ENCODE data around the gene SVIL.
"Not testable (repeated sequence)": the region's sequence is repeated elsewhere in the genome, so short reads cannot be mapped to it uniquely, and the experiment has no call there.

The SVIL gene

DNA sequence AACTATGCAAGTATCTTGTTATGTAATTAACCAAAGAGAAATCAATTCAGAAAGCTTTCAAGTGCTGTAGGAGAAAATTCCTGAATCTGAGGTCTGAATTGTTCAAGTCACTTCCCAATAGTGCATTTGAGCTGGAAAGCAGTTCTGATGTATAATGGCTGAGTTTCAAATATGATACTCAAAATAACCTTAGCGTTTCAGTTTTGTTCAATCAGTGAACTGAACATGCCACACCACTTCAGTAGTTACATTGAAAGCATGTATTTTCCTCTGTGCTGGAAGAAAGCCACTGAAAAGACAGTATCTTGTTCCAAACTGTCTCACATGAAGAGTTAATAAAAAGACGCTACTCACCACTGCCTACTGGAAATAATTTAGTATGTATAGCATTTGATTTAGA is 64.5 kb downstream of the SVIL start:
- not testable (repeated sequence) for DNase-seq

DNA sequence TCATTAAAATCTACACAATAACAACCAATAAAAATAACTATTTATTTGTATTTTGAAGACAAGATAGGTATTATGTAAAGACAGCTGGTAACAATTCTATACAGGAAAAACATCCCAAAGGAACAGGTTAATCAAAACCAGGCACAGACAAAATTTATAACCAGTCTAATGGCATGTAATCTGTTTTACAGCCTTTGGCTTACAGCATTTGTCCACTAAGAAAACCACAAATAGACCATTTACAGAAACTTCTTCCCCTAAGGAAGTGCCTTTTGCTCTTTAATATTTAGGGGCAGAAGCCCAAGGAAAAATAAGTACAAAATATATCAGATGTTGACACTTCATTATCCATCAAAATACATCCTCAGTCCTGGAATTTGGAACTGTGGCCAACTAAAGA is 65.0 kb downstream of the SVIL start:
- DNase-seq: no peak

DNA sequence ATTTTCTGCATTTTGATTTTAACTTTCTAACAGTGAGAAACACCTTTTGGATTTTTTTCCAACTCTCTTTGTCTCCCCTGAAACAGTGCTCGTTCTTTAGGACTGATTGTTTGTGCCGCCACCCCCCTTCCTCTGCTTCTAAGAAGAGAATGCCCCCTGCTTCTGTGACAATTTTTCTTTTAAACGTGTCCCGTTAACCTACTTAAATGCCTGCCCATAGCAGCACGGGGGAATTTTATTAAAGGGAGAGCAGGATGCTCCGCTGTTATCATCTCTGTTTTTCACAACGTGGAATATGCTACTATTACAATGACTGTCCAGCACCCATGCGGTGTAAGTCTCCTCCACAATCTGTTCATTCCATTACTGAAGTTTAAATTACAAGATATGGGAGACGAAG is 67.8 kb downstream of the SVIL start:
- no peak for DNase-seq

DNA sequence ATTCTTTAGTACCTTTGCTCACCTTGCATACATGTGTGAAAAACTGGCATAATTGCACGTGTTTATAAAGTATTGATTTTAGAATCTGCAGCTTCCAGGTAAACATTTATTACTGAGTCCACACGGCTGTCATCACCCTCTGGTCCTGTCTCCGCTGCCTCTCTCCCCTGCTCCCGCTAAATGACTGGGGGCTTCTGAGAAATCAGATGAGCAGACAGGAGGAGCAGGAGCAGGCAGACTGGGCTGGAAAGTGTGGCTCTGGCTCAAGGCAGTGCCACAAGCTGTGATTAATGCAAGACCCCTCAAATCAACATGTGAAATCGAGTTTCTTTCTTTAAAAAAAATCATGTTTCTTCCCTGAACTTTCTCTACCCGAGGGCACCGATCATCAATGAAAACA is 68.6 kb downstream of the SVIL start:
- not testable (repeated sequence) for DNase-seq

DNA sequence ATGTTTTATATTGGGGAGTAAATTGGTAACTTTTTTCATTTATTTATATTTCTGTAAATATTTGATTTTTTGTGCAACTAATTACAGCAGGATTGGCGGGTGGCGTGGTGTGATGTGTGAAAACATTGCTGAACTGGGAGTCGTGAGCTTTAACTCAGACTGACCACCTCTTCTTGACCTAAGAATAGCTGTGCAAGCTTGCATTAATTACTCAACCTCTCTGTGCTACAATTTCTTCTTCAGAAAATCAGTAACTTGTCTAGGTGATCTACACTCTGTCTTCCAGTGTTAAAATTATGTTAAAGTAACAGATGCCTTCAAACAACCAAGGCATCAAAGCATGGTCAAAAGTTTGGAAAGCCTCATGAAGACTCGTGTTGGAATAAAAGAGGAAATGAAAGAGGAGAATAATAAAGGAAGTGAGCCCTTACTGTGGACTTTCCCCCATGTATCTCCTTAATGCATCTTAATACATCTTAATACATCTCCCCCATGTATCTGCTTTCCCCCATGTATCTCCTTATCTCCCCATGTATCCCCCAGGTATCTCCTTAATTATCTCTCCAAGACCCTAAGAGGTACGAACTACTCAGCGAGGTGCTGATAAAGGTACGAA is 71.2 kb downstream of the SVIL start:
- DNase-seq: no peak

DNA sequence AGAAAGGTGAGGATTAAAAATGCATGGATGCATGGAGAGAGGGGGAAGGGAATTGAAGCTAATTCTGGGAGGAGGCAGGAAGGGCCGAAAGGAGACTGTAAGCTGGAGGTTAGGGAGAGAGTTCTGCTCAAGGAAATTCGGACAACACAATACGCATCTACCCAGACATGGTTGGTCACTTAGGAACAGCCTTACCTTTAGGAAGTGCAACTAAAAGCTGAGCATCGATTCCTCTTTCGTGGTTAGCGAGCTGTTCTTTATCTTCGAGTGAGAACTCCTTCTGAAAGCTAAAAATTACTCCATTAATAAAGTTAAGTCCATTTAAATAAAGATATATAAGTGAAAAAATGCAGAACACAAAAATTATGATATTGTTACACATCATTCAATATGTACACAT is 71.8 kb downstream of the SVIL start:
- not testable (repeated sequence) for DNase-seq

DNA sequence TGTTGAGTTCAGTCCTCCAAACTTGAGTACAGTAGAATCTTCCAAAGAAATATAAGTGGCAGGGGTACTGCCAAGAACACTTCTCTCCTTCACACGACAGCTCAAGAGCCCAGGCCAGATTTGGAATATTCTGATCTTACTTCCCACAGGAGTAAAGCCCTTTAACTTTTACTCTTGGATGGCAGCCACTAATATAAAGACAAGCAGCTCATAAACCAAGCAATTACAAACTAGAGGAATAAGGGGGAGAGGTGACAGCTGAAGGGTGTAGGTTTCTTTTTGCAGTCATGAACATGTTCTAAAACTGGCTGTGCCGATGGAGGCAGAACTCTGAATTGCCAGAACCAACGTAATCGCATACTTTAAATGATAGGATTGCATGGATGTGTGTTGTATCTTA is 74.8 kb downstream of the SVIL start:
- no peak for DNase-seq

DNA sequence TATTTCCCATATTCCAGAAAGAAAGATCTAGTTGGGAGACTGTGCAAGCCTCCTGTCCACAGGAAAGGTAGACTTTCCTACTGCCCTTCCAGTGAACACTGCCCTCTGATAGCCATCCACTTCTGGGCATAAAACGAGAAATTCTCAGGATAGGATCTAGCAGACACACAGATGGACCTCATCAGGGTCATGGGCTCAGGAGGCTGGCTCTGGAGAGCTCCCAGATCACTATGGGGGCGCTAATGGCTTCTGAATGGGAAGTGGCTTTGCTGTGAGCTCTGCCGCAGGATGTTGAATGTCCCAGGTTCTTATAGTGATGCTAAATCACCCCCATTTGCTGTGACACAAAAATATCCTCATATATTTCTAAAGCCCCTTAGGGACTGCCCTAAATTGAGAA is 77.1 kb downstream of the SVIL start:
- no peak for DNase-seq

DNA sequence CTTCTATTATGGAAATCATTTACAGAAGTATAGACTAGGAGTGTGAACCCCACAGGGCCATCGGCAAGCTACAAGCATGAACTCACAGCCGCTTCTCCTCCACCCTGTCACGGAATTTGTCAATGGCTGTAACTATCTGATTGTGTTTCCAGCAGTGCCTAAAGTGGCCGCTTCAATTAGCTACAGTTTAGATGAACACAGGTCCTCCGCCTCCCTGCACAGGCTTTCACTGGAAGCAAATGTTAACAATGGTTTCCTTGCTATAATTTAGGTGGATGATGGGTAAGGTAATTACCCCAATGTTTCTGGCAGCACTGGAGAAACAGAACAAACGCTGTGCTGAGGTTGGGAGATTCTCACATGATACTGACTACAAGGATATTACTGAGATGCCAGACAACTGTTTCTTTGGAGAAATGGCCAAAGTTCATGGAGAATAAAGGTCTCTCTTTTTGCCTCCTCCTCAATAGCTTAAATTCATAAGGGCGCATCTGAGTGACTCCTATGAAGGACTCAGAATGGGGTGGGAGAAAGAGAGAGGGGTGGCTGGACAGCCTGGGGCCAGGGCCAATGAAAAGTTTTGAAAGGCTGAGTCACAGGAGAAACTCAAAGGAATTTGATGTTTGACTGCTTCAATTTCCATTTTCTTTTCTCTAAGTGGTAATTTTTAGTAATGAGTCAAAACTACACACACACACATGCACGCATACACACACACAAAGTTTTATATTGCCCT is 78.9 kb downstream of the SVIL start:
- no peak for DNase-seq

DNA sequence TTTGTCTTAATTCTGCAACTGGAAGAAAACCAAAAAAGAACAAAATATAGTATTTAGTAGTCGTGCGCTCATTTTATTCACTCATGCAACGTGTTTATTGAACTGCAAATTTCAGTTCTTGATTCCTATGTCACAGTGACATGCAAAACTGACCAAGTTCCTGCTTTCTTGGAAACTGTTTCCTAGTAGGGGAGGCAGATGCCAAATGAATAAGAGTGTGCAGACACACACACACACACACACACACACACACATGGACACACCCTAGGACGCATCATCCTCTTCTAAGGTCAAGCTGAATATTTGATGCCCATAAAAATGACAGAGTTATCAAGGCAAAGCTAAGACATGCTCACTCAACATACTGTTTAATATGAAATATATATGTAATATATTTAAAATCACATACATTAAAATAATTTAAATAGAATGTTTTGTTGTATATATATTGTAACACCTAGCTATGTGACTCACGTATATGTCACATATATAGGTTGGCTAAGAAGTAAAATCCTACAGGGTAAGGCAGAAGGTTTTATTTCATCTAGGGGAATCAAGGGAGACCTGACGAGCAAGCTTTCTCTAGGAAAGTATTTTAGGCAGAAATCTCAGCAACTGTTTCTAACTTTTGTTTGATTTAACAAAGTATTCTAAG is 79.6 kb downstream of the SVIL start:
- DNase-seq: no peak

DNA sequence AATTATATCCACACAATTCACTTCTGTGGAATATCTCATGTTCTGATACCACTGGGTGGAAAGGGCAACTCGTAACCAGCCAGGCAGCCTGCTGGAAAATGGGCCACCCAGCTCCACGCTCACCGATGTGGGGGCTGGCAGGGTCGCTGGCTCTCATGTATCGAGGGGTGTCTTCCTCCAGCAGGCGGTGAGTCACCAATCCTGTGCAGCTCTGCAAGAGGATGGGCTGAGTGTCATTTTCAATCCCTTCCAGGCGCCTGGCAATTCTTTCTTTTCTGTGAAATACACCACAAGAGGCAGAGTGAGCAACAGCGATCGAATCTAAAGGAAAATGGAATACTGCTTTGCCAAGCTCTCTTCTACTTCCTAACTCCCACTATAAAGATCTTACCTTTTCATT is 80.1 kb downstream of the SVIL start:
- no peak for DNase-seq

DNA sequence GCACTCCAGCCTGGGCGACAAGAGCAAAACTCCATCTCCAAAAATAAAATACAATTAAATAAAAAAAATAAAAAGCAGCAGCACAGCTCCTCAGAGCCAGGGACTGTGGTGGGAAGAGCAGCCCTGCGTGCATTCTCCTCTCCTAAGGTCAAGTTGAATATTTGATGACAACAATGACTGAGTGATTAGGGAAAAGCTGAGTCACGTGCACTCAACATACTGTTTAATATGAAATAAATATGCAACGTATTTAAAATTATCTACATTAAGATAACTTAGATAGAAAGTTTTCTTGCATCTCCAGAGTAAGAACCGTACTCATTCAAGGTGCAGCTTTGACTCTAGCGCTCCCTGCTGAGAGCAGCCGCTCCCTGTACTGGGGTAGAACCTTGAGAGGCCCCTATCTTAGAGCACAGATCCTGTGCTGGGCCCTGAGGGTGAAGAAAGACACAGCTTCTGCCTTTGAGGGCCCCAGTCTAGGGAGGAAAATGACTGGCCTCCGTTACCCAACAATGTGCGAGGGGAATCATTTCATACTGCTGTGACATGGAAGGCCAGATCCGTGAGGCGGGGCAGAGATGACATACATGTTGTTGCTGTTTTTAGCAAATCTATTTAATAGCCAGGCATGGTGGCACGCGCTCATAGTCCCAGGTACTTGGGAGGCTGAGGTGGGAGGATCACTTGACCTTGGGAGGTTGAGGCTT is 81.1 kb downstream of the SVIL start:
- DNase-seq: no peak

DNA sequence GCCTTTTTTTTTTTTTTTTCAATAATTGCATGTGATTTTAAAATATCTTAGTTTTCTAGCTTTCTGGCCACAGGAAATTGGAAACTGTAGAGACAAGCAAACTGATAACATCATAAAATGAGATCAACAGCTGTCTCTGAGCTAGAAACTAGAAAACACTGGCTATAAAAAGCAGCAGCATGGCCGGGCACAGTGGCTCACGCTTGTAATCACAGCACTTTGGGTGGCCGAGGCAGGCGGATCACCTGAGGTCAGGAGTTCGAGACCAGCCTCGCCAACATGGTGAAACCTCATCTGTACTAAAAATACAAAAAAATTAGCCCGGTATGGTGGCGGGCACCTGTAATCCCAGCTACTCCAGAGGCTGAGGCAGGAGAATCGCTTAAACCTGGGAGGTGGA is 81.7 kb downstream of the SVIL start:
- not testable (repeated sequence) for DNase-seq

DNA sequence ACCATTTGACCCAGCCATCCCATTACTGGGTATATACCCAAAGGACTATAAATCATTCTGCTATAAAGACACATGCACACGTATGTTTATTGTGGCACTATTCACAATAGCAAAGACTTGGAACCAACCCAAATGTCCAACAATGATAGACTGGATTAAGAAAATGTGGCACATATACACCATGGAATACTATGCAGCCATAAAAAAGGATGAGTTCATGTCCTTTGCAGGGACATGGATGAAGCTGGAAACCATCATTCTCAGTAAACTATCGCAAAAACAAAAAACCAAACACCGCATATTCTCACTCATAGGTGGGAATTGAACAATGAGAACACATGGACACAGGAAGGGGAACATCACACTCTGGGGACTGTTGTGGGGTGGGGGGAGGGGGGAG is 85.3 kb downstream of the SVIL start:
- DNase-seq: not testable (repeated sequence)

DNA sequence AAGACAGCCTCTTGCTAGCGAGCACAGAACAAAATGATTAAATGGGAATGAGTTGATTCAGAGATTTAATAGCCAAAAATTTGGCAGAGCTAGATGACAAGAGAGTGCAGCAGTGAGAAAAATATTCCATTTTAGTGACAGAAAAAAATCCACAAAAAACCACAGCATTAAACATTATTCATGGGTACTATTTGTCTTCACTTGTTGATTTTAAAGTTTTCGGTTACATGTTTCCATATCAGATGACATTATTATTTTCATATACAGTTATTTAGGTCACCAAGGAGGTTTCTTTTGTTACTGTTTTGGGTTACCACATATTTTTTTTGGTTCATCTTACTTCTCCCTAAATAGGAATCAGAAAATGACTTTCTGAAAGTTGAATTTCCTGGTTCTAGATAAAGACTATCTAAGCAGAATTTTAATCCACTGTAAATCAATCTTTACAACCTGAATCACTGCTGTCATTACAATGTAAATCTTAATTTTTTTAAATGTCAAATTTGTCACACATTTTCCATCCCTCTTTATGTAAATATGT is 87.9 kb downstream of the SVIL start:
- DNase-seq: no peak

DNA sequence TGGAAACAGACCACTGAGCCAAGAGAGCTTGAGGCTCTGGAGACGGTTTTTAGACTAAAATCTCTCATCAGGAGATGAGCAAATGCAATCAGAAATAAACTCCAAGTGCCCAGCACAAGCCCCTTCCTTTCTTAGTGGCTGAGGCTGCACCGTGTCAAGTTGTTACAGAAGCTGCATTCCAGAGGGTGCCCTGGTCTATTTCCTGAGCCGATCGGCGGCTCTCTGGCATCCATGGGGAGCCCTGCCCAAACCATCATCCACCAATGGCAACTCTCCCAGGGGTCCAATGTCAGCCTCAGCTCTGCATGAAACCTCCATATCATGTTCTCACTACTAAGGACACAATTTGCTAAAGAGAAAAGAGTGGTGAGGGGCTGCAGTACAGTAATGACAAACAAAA is 89.6 kb downstream of the SVIL start:
- no peak for DNase-seq

DNA sequence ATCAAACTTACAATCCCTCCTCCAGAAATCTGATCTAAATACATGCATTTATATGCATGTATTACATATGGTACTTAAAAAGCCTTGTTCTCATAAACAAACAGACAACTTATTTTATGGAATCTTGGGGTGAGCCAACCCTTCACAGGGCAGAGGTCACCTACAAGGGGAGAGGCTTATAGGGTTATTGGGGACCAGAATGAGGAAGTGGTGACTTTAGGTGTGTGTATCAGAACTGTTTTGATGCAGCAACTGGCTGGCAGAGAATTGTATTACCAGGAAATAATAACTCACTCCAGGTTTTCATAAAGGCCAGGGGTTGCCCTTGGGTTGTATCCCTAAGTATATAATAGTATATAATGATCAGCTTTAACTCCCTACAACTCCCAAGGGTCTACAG is 91.1 kb downstream of the SVIL start:
- DNase-seq: no peak

DNA sequence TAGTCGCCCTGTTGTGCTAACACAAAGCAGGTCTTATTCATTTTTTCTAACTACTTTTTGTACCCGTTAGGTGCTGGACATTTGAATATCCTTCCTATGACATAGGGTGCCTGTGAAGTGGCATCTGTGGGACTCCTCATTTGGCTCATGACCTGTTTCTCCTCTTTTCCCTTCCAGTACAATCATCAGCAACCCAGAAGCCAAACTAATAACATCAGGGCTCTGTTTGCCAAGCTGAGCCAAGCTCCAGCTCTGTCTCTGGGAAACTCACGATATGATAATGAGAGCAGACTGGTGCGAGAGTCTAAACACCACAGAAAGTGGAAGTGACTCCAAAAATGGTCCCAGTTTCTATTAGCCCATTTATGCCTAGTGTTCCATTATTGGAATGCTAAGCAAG is 92.0 kb downstream of the SVIL start:
- no peak for DNase-seq

DNA sequence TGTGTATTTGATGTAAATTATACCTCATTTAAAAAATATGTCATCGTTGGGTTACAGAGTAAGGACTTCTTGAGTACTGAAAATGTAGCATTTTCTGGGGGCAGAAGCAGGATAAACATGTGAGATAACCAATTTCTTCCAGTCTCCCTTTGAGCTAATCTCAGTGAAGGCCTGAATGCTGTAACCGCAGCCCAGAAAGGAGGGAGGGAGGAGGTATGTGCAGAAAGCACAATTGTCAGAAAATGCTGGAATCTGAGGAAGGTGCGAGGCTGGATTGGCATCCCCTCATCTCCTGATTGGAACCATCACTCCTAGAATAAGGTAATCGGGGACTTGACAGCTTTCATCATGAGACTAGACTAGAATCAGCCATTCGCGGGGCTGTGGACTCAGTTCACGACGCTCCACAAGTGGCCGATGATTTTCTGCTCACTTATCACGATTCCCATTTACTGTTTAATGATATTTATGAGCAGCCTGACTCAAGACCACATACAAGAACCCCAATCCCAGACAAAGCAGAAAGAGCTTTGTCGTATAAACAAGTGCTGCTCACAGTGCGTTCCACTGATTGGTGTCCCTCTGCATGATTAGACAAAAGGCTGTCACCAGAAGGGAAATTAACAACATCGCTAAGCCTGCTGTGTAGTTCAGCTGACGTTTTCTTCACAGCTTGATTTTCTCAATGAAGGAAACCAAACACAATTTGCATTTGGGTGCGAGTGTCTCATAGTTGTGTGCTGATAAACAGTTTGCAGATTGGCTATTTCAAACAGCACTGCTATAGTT is 93.2 kb downstream of the SVIL start:
- DNase-seq: no peak

DNA sequence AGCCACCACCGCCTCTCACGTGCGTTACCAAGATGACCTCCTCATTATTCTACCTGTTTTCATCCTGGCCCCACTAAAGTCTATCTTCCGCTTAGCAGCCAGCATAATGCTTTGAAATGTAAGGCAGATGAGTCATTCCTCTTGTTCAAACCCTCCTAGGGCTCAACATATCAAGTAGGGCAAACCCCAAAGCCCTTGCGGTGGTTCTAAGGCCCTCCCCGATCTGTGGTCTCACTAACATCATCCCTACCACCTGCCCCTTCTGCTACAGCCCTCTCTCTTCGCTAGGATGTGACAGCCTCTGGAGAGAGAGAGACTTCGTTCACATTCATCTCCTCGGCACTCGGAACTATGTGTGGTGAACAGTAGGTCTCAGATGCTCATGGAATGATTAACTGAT is 94.8 kb downstream of the SVIL start:
- DNase-seq: no peak

DNA sequence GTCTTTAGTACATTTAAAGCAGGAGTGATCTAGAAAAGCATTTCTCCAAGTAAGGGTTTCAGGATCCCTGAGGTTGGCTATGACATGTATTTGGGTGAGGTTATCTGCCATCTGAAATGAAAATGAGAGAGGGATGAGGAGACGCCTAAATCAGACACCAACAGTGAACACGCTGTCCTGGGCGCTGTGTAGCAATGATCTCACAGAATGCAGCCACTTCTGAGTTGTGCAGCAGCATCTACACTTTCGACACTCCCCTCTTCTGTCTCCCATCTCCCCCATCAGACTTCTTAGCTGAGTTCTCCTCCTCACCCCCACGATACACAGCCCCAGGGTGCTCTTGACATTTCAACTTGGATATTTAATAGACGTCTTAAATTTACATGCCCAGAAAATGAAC is 95.4 kb downstream of the SVIL start:
- DNase-seq: no peak

DNA sequence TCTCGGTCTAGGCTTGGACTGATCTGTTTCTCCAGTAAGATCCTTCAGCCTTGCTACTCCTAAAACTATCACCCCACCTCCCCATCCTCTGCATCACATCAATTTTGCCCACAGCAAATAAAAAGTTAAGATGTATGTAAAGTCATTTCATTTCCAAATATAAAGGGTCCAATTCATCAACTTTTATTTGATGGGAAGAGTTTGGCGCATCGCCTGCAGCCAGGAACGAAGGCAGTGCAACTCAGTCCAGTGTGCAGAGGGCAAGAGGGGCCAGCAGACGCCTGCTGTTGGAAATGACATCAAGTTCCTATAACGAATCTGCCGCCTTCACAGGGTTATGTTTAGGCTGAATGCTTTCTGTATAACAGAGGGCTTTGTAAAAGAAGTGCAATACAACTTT is 97.0 kb downstream of the SVIL start:
- no peak for DNase-seq

DNA sequence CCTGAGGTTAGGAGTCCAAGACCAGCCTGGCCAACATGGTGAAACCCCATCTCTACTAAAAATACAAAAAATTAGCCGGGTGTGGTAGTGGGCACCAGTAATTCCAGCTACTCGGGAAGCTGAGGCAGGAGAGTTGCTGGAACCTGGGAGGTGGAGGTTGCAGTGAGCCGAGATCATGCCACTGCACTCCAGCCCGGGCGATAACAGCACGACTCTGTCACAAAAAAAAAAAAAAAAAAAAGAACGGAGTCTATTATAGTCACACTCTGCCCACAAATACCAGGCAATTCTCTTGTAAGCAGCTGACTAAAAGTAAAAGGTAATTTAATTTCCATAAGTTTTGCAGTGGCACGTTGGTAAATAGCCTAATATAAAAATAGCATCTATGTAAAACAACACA is 98.1 kb downstream of the SVIL start:
- DNase-seq: not testable (repeated sequence)
